GM12892 (cell line): ENCODE measurements around the gene CAPN11.
"Not testable (repeated sequence)": the region's sequence is repeated elsewhere in the genome, so short reads cannot be mapped to it uniquely, and the experiment has no call there.

Source experiments
- DNase-seq: peaks from one replicate; pipeline ENCODE4 v3.0.0; 2011; ENCODE audit not compliant: insufficient read length
- FAIRE-seq: peaks from 2 replicates; lab custom pipeline; 2011; peaks lifted over from hg19 to GRCh38; lab: Jason Lieb, UNC
- POLR2A ChIP-seq: IDR thresholded peaks from 2 replicates; pipeline ENCODE4 v1.6.1; 2011; ENCODE audit warnings: low read depth, low read length, control low read depth
- POLR2AphosphoS5 ChIP-seq: IDR thresholded peaks from 2 replicates; pipeline ENCODE4 v1.6.1; 2011; ENCODE audit warnings: low read depth, low read length, control low read depth
- TAF1 ChIP-seq: IDR thresholded peaks from 2 replicates; pipeline ENCODE4 v1.6.1; 2011; ENCODE audit warnings: low read depth, mild to moderate bottlenecking, control low read depth, low read length, borderline replicate concordance

The CAPN11 gene

DNA sequence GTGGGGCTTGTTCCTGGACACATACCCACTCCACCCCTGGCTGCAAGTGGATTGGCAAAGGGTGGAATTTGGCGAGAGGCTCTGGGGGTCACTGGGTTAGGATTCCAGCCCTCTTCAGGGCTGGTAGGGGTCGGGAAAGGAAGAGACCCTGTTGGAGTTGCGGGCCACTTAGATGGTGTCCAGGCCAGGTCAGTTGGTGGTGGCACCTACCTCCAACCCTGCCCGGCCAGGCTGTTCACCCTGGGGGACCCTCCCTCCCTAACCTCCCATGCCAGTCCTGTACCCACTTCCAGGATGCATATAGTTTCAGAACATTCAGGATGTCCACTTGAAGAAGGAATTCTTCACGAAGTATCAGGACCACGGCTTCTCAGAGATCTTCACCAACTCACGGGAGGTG is 21.0 kb downstream of the CAPN11 start:
- TF ChIP-seq POLR2A (no peak), TAF1 (no peak), POLR2AphosphoS5 (no peak)
- DNase-seq: no peak
- FAIRE-seq: no peak

DNA sequence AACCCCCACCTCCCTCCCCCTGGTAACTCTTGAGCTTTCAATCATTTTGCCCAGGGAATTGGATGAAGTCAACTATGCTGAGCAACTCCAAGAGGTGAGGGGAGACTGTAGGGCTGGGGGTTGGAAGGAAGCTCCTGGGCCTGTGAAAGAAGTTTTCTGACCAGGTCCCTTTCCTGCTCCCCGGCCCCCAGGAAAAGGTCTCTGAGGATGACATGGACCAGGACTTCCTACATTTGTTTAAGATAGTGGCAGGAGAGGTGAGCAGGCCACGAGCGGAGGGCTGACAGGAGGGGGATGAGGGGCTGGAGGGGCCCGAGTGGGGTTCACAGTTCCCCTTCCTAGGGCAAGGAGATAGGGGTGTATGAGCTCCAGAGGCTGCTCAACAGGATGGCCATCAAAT is 21.8 kb downstream of the CAPN11 start:
- DNase-seq: no peak
- no peak for FAIRE-seq
- TF ChIP-seq TAF1: no peak
- TF ChIP-seq POLR2AphosphoS5: no peak
- TF ChIP-seq POLR2A: no peak

DNA sequence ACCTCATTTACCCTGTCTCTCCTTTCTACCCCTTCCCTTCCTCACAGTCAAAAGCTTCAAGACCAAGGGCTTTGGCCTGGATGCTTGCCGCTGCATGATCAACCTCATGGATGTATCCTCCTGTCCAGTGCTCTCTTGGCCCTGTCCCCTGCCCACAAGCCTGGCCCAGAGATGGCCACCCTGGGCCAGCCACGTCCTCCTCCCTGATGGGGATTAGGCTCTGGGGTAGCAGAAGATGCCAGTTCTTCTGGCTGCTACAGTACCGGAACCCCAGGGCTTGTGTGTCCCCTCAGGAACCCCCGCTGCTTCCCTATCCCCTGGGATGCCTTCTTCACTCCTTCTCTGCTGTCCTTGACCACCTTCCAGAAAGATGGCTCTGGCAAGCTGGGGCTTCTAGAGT is 22.3 kb downstream of the CAPN11 start:
- DNase-seq (no peak), FAIRE-seq (no peak)

DNA sequence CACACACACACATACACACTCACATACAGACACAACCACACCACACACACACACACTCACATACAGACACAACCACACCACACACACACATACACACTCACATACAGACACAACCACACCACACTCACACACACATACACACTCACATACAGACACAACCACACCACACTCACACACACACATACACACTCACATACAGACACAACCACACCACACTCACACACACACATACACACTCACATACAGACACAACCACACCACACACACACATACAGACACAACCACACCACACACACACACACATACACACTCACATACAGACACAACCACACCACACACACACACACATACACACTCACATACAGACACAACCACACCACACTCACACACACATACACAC is 23.2 kb downstream of the CAPN11 start:
- not testable (repeated sequence) for FAIRE-seq, DNase-seq

More for the DNA sequence above, 22.3 kb downstream of the CAPN11 start:
- TF ChIP-seq TAF1 (no peak), POLR2A (no peak), POLR2AphosphoS5 (no peak)

DNA sequence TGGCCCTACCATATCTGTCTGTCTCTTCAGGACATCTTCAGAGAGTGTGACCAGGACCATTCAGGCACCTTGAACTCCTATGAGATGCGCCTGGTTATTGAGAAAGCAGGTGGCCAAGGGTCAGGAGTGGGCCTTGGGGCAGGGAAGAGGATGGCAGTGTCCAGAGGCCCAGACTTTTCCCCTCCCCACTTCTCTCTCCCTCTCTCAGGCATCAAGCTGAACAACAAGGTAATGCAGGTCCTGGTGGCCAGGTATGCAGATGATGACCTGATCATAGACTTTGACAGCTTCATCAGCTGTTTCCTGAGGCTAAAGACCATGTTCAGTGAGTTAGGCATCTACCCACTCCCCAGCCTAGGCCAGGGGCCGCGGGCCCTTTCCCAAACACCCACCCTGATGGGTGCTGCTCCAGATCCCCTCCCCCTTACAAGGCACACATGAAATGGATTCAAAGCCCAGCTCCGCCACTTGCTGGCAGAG is 24.3 kb downstream of the CAPN11 start:
- TF ChIP-seq POLR2A: no peak
- no peak for TF ChIP-seq POLR2AphosphoS5
- no peak for TF ChIP-seq TAF1
- DNase-seq (no peak), FAIRE-seq (no peak)

DNA sequence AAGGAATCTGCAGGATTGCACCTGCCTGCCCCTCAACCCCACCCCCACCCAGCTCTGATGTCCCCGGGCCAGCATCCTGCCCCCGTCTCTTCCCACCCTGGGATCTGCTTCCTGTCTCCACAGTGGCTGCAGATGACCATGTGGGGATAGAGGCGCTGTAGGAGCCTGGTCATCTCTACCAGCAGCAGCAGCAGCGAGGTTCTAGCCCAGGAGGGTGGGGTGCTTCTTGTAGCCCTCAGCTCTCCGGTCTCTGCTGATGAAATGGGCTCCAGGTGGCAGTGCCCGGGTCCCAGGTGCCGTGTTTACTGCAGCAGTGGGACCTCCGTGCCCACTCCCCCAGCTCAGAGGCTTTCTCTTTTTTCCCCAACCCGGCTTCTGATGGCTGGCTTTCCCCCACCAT is 25.2 kb downstream of the CAPN11 start:
- no peak for FAIRE-seq
- no peak for TF ChIP-seq POLR2AphosphoS5
- no peak for TF ChIP-seq POLR2A
- no peak for TF ChIP-seq TAF1
- DNase-seq: no peak

DNA sequence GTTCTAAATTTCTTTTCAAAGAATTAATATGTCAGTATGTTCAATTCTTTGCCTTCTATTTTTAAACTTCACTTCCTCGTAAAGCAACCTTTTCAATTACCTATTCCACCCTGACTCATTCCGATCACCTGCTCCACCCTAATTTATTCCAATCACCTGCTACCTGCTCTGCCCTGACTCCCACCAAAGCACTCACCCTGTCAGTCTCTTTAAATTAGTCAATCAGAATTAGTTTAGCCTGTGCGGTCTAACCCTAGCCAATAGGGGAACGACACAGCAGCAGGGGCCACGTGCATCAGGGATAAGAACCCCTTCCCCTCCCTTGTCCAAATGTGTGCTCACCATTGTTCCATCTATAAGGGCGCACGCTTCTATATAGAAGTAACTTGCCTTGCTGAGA is 26.7 kb downstream of the CAPN11 start:
- not testable (repeated sequence) for FAIRE-seq, DNase-seq

DNA sequence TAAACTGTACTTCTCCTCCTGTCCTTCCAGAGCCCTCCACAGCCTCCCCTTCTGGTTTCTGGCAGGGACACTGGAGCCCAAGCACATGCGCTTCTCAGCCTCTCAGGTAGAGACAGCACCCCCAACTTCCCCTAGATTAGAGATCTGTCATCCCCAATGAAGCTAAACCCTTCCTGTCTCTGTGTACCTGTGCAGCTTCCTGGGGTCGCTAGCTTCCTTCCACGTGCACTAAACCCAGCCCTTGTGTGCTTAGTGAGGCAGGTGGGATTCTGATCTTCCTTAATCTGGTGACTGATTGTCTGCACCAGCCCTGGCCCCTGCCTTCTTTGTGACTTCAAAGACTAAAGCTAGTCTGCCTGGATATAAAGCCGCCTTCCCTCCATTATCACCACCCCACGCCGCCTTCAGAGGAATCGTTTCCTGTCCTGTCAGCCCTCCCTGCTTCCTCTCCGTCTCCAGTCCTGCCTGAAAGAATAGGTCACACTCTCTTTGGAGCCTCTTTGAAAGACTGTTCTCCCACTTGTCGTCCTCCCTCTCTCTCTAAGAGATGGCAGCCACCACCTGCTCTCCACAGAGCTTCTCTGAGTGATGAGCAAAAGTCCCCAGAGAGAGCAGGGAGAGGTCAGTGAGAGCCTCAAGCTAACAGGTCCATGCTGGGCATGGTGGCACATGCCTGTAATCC is 27.5 kb downstream of the CAPN11 start:
- DNase-seq (no peak), FAIRE-seq (no peak)
- TF ChIP-seq POLR2AphosphoS5 (no peak), TAF1 (no peak), POLR2A (no peak)

DNA sequence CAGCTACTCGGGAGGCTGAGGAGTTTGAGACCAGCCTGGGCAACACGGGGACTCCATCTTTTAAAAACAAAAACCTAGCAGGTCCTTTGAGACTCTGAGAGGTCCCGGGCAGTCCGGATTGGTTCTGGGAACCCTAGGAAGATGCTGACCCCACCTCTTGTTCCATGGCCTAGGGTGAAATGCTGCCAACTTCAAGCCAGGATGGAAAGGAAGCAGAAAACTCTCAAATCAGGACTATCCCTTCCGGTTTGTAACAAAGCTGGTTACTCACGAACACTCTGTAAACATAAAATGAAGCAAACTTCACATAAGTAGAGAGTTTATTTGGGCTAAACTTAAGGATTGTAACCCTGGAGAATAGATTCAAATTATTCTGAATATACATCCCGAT is 28.0 kb downstream of the CAPN11 start:
- FAIRE-seq (no peak), DNase-seq (no peak)
- TF ChIP-seq TAF1 (no peak), POLR2AphosphoS5 (no peak), POLR2A (no peak)

DNA sequence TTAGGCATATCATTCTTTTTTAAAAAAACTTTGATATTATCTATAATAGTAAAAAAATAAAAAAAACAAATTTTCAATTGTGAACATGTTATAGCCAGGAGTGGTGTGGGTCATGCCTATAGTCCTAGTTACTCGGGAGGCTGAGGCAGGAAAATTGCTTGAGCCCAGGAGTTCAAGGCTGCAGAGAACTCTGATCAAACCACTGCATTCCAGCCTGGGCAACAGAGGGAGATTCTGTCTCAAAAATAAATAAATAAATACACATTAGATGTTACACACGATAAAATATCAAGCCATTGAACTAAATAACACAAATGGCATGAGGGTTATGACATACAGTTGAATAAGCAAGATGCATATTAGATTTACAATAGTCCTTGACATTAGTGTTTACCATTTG is 30.2 kb downstream of the CAPN11 start:
- DNase-seq (no peak), FAIRE-seq (no peak)
- TF ChIP-seq TAF1 (no peak), POLR2A (no peak), POLR2AphosphoS5 (no peak)

DNA sequence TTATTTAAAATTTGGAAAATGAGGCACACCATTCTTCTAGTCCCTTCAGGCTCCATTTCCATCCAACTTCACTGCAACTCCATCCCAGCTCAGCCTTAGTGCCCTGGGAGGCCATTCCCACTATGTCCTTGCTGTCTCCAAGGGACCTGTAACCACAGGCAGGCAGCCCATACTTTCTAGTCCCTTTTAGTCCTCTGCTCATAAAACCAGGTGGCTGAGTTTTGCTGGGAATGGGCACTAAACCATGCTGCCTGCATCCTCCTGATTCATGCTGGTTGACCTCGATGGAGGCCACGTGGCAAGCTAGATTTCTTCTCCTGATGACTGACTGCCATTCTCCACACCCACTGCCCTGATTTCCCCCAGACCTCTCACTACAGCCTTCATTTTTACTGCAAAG is 30.6 kb downstream of the CAPN11 start:
- FAIRE-seq (no peak), DNase-seq (no peak)
- TF ChIP-seq POLR2AphosphoS5 (no peak), TAF1 (no peak), POLR2A (no peak)

DNA sequence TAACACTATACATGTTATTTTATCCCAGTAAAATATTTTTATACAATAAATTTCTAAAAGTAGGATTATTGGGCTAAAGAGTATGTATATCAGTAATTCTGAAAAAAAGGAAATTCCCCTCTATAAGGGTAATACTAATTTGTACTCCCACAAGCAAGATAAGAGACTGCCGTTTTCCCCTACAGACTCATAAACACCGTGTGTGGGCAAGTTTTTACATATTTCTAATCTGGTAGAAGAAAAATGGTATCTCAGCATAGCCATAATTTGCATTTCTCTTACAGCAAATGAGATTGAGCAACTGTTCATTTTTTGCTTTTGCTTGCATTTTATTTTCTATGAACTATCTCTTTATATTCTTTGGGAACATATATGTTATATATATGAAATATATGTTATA is 32.1 kb downstream of the CAPN11 start:
- DNase-seq: no peak
- TF ChIP-seq POLR2A: no peak
- TF ChIP-seq POLR2AphosphoS5: no peak
- no peak for TF ChIP-seq TAF1
- FAIRE-seq: no peak

DNA sequence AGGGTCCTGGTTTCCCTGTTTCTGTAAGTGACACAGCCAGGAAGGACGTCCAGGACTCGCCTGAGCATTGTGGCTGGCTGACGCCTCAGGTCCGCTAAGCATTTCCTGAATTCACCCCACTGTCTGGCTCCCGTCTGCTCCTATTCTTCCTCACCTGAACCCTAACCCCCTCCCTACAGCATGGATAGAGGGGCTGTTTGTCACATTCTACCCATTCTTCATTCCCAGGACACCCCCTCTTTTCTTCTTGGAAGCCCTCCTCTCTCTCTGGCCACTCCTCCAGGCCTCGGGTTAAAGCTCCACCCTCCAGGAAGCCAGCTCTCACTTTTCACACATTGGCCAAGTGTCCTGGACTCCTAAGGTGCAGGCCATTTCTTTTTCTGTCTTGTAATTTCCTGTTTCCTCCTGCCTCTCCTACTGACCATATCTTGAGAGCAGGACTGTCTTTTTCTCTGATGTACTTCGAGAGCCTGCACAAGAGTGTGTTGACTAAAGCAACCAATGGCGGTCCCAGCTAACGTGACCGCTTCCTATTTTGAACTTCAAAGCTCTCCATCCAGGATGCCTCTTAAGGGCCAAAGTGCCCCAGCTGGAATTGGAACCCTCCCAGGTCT is 33.9 kb downstream of the CAPN11 start:
- no peak for TF ChIP-seq TAF1
- no peak for TF ChIP-seq POLR2AphosphoS5
- no peak for TF ChIP-seq POLR2A
- FAIRE-seq (no peak), DNase-seq (no peak)

DNA sequence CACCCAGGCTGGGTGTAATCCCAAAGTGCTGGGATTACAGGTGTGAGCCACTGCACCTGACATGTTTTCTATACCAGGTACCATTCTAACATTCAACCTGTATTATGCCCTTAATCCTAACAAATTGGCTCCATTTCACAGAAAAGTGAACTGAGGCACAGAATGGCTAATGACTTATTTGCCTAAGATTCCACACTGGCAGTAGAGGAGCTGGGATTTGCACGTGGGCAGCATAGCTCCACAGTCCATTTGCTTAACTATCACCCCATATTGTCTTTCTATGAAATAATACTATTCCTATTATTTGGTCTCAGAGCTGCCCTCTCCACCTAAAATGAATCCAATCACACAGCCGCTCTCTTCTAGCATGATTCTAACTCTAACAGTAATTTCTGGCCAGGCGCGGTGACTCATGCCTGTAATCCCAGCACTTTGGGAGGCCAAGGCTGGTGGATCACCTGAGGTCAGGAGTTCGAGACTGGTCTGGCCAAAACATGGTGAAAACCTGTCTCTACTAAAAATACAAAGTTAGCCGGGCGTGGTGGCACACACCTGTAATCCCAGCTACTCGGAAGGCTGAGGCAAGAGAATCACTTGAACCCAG is 34.8 kb downstream of the CAPN11 start:
- DNase-seq (no peak), FAIRE-seq (no peak)
- TF ChIP-seq POLR2AphosphoS5: no peak
- no peak for TF ChIP-seq TAF1
- TF ChIP-seq POLR2A: no peak
